Endothelial cell of umbilical vein (primary cell): ENCODE measurements around the gene NELFA. TPM values are rescaled to one million over a fixed set of nuclear protein-coding genes. Genes with fewer than 3 reads are reported as not detected.

Experiments
- BruUV-seq: library from RNA; stranded (reverse); fragments of 400-500 nt; replicated peaks from 2 replicates; lab custom pipeline; 2021; lab: Mats Ljungman, UMichigan
- CTCF ChIA-PET: fragments of 300-600, 350-600 bp; sonication (Branson Sonifier 250); formaldehyde crosslinking; loops from one replicate; lab custom pipeline; 2021; ENCODE audit warnings: antibody characterized with exemption, inconsistent platforms; lab: Charles Lee
- POLR2A ChIA-PET: fragments of 300-600, 350-600 bp; sonication (Branson Sonifier 250); formaldehyde crosslinking; loops from one replicate; lab custom pipeline; 2021; ENCODE audit warnings: antibody characterized with exemption, inconsistent platforms; lab: Charles Lee
- DNase-seq: peaks from one replicate; pipeline ENCODE4 v3.0.0-alpha.2; 2011; ENCODE audit warnings: low read depth, low spot score
- FAIRE-seq: peaks from 2 replicates; lab custom pipeline; 2011; peaks lifted over from hg19 to GRCh38; lab: Jason Lieb, UNC
- H2AFZ ChIP-seq: 2 replicates; pipeline ENCODE4 v1.6.0; 2012; ENCODE audit warnings: low read depth, low read length, control low read depth, inconsistent platforms
- H3K27ac ChIP-seq: 2 replicates; pipeline ENCODE4 v1.5.1; 2011; ENCODE audit warnings: low read depth, mild to moderate bottlenecking, control low read depth, low read length, moderate library complexity; ENCODE audit not compliant: insufficient read depth
- H3K27me3 ChIP-seq, 2 experiments: 2 replicates each; pipeline versions ENCODE4 v1.6.0 to v1.6.1; 2011; ENCODE audit warnings: low read length in 2 of 2, mixed read lengths in 1 of 2; ENCODE audit not compliant: control insufficient read depth in 2 of 2, insufficient read depth in 2 of 2
- H3K36me3 ChIP-seq, 2 experiments: 2 replicates in 1 of 2; 3 replicates in 1 of 2; pipeline ENCODE4 v1.5.1; 2011; ENCODE audit warnings: low read length in 2 of 2, mild to moderate bottlenecking in 1 of 2, moderate library complexity in 1 of 2; ENCODE audit not compliant: control insufficient read depth in 2 of 2, insufficient read depth in 2 of 2; ENCODE audit errors: extremely low read depth in 1 of 2
- H3K4me1 ChIP-seq: 3 replicates; pipeline ENCODE4 v1.5.1; 2011; ENCODE audit warnings: mild to moderate bottlenecking, low read length; ENCODE audit not compliant: control insufficient read depth, insufficient read depth; ENCODE audit errors: extremely low read depth
- H3K4me2 ChIP-seq: 2 replicates; pipeline ENCODE4 v1.6.1; 2011; ENCODE audit warnings: low read length, control low read depth, mixed read lengths; ENCODE audit not compliant: insufficient read depth
- H3K4me3 ChIP-seq, 3 experiments: fragments of 200-600 bp in 1 of 3; sonication (generic), shearing (Covaris generic) in 1 of 3; replicated peaks in 1 of 3; 2 replicates each; pipeline ENCODE4 v1.5.1; 2011 to 2016; ENCODE audit warnings: control low read depth in 3 of 3, low read length in 3 of 3, mild to moderate bottlenecking in 2 of 3, inconsistent platforms in 1 of 3, low read depth in 1 of 3, moderate library complexity in 1 of 3; ENCODE audit not compliant: insufficient read depth in 1 of 3
- H3K79me2 ChIP-seq: 2 replicates; pipeline ENCODE4 v1.6.0; 2012; ENCODE audit warnings: low read length, inconsistent platforms; ENCODE audit not compliant: control insufficient read depth, insufficient read depth
- H3K9ac ChIP-seq: replicated peaks from 2 replicates; pipeline ENCODE3; 2011; ENCODE audit warnings: low read length, control low read depth; ENCODE audit not compliant: insufficient read depth; ENCODE audit errors: extremely low read depth
- H3K9me1 ChIP-seq: replicated peaks from 3 replicates; pipeline ENCODE4 v1.6.0; 2011; ENCODE audit warnings: mild to moderate bottlenecking, low read length; ENCODE audit not compliant: control insufficient read depth, insufficient read depth; ENCODE audit errors: extremely low read depth
- H3K9me3 ChIP-seq: replicated peaks from 2 replicates; pipeline ENCODE4 v1.5.1; 2012; ENCODE audit warnings: low read length, inconsistent platforms; ENCODE audit not compliant: control insufficient read depth, insufficient read depth
- H4K20me1 ChIP-seq: replicated peaks from 2 replicates; pipeline ENCODE3; 2011; ENCODE audit warnings: mild to moderate bottlenecking, low read length; ENCODE audit not compliant: control insufficient read depth, insufficient read depth; ENCODE audit errors: extremely low read depth
- CTCF ChIP-seq, 2 donors: IDR thresholded peaks; 1 replicate in 1 of 2; 2 replicates in 1 of 2; pipeline ENCODE4 v1.5.1; 2011; ENCODE audit warnings: low read length in 2 of 2, mild to moderate bottlenecking in 2 of 2, moderate library complexity in 2 of 2, control low read depth in 1 of 2, inconsistent platforms in 1 of 2, low read depth in 1 of 2; ENCODE audit not compliant: insufficient read depth in 1 of 2; ENCODE audit errors: extremely low read depth in 1 of 2
- EZH2 ChIP-seq: IDR thresholded peaks from 2 replicates; pipeline ENCODE4 v1.6.1; 2012; ENCODE audit warnings: borderline replicate concordance, low read depth, mild to moderate bottlenecking, moderate library complexity, low read length, inconsistent platforms; ENCODE audit not compliant: severe bottlenecking
- FOS ChIP-seq: IDR thresholded peaks from 2 replicates; pipeline ENCODE4 v1.6.1; 2011; ENCODE audit warnings: mild to moderate bottlenecking, low read length, moderate library complexity, borderline replicate concordance; ENCODE audit not compliant: insufficient read depth
- GATA2 ChIP-seq: IDR thresholded peaks from 2 replicates; pipeline ENCODE4 v1.7.0; 2011; ENCODE audit warnings: low read depth, mild to moderate bottlenecking, moderate library complexity, mixed read lengths, low read length; ENCODE audit not compliant: insufficient read length, insufficient read depth
- JUN ChIP-seq: IDR thresholded peaks from 2 replicates; pipeline ENCODE4 v1.6.1; 2011; ENCODE audit warnings: borderline replicate concordance, low read depth; ENCODE audit not compliant: insufficient read length, insufficient read depth
- MAX ChIP-seq: IDR thresholded peaks from 2 replicates; pipeline ENCODE4 v1.6.1; 2011; ENCODE audit not compliant: insufficient read depth, insufficient read length
- MYC ChIP-seq: IDR thresholded peaks from one replicate; pipeline ENCODE4 v1.6.1; 2011; ENCODE audit warnings: mild to moderate bottlenecking, low read depth, low read length
- POLR2A ChIP-seq: IDR thresholded peaks from 2 replicates; pipeline ENCODE4 v1.6.1; 2012; ENCODE audit warnings: low read depth, mild to moderate bottlenecking, control low read depth, low read length
- POLR2AphosphoS5 ChIP-seq: IDR thresholded peaks from 2 replicates; pipeline ENCODE4 v1.6.1; 2012; ENCODE audit warnings: low read depth, mild to moderate bottlenecking, control low read depth, low read length, moderate library complexity; ENCODE audit not compliant: insufficient read depth
- dilution Hi-C: fragments of 300-500 bp; cut with MboI; formaldehyde crosslinking; loops from one replicate; pipeline ENCODE4 v1.15.0; 2019; ENCODE audit warnings: low sequenced_read_pairs; ENCODE audit not compliant: extremely low pct_ligation_motif_present
- intact Hi-C: fragments of 100-400 bp; cut with micrococcal nuclease; formaldehyde crosslinking; loops from one replicate; pipeline ENCODE4 v1.10.0; 2022
- polyA plus RNA-seq, 4 experiments: library from polyadenylated mRNA; depleted of rRNA in 3 of 4; stranded (reverse) in 3 of 4; unstranded in 1 of 4; fragments of >200 nt; gene quantifications; 2 replicates each; pipeline versions ENCODE4 v1.2.1 to v1.2.3, GENCODE V29; 2011 to 2012; ENCODE audit warnings: missing spikeins in 1 of 4
- total RNA-seq: library from RNA; stranded (reverse); gene quantifications from 2 replicates; pipeline ENCODE4 v1.2.3, GENCODE V29; 2021

NELFA gene
- total and polyA plus RNA-seq, 2 donors (not counting 3 experiments of a cell fraction or from before 2014, with no cell fraction given): 22.8 to 30.3 TPM

- FAIRE-seq (no peak), DNase-seq (no peak)
- Histone ChIP-seq H4K20me1 (no peaks in the 10 kb centered on the region), H3K27ac (no peak overlapping the region), H3K4me2 (no peak overlapping the region), H3K9me1 (no peaks in the 10 kb centered on the region), H3K36me3 (peaks cover 0 to 17% of the 10 kb centered on the region in 2 experiments), H3K9me3 (no peaks in the 10 kb centered on the region), H3K4me1 (no peaks in the 10 kb centered on the region), H3K9ac (no peak overlapping the region), H3K4me3 (no peak overlapping the region), H3K79me2 (peaks cover 18% of the 10 kb centered on the region), H2AFZ (no peak overlapping the region), H3K27me3 (no peaks in the 10 kb centered on the region)
- no peak for TF ChIP-seq JUN
- TF ChIP-seq POLR2AphosphoS5: no peak
- TF ChIP-seq GATA2: no peak
- dilution Hi-C loops: no loop called here
- intact Hi-C loops: no loop called here
- POLR2A ChIA-PET: no interaction called here
- CTCF ChIA-PET: no interaction called here
- no TSS peak for BruUV-seq
These were observed 16.2 kb downstream of the NELFA start for GRCh38 chr4:1992468-1993168.

GRCh38 chr4:1991596-1992434 is 17.0 kb downstream of the NELFA start:
- Histone ChIP-seq H4K20me1 (no peaks in the 10 kb centered on the region), H3K4me1 (no peaks in the 10 kb centered on the region), H3K9ac (no peak overlapping the region), H3K79me2 (peaks cover 11% of the 10 kb centered on the region), H3K36me3 (peaks cover 0 to 24% of the 10 kb centered on the region in 2 experiments), H3K9me3 (no peaks in the 10 kb centered on the region), H3K27me3 (no peaks in the 10 kb centered on the region), H3K9me1 (no peaks in the 10 kb centered on the region), H2AFZ (no peak overlapping the region), H3K4me2 (no peak overlapping the region), H3K4me3 (no peak overlapping the region), H3K27ac (no peak overlapping the region)
- BruUV-seq: no TSS peak
- intact Hi-C loops: no loop called here
- POLR2A ChIA-PET: no interaction called here
- TF ChIP-seq POLR2A (no peak), POLR2AphosphoS5 (no peak), MYC (no peak), FOS (no peak), JUN (no peak), CTCF (IDR thresholded peaks at IDR 0.05; ENCODE audit: extremely low read depth in 1 of 2, insufficient read depth in 1 of 2, low read depth in 1 of 2, low read length in 2 of 2) (no peak), GATA2 (no peak), EZH2 (no peak), MAX (no peak)
- DNase-seq (no peak), FAIRE-seq (no peak)
- dilution Hi-C loops: no loop called here
- CTCF ChIA-PET: no interaction called here
